Endothelial cell of umbilical vein (primary cell): ENCODE results near the gene RBM17. TPM values are rescaled to one million over a fixed set of nuclear protein-coding genes. Genes with fewer than 3 reads are reported as not detected.

ENCODE experiments used
- BruUV-seq: library from RNA; stranded (reverse); fragments of 400-500 nt; replicated peaks from 2 replicates; lab custom pipeline; 2021; lab: Mats Ljungman, UMichigan
- CTCF ChIA-PET: fragments of 300-600, 350-600 bp; sonication (Branson Sonifier 250); formaldehyde crosslinking; loops from one replicate; lab custom pipeline; 2021; ENCODE audit warnings: antibody characterized with exemption, inconsistent platforms; lab: Charles Lee
- POLR2A ChIA-PET: fragments of 300-600, 350-600 bp; sonication (Branson Sonifier 250); formaldehyde crosslinking; loops from one replicate; lab custom pipeline; 2021; ENCODE audit warnings: antibody characterized with exemption, inconsistent platforms; lab: Charles Lee
- DNase-seq: peaks from one replicate; pipeline ENCODE4 v3.0.0-alpha.2; 2011; ENCODE audit warnings: low read depth, low spot score
- FAIRE-seq: peaks from 2 replicates; lab custom pipeline; 2011; peaks lifted over from hg19 to GRCh38; lab: Jason Lieb, UNC
- H2AFZ ChIP-seq: 2 replicates; pipeline ENCODE4 v1.6.0; 2012; ENCODE audit warnings: low read depth, low read length, control low read depth, inconsistent platforms
- H3K27ac ChIP-seq: 2 replicates; pipeline ENCODE4 v1.5.1; 2011; ENCODE audit warnings: low read depth, mild to moderate bottlenecking, control low read depth, low read length, moderate library complexity; ENCODE audit not compliant: insufficient read depth
- H3K27me3 ChIP-seq, 2 experiments: 2 replicates each; pipeline versions ENCODE4 v1.6.0 to v1.6.1; 2011; ENCODE audit warnings: low read length in 2 of 2, mixed read lengths in 1 of 2; ENCODE audit not compliant: control insufficient read depth in 2 of 2, insufficient read depth in 2 of 2
- H3K36me3 ChIP-seq, 2 experiments: 2 replicates in 1 of 2; 3 replicates in 1 of 2; pipeline ENCODE4 v1.5.1; 2011; ENCODE audit warnings: low read length in 2 of 2, mild to moderate bottlenecking in 1 of 2, moderate library complexity in 1 of 2; ENCODE audit not compliant: control insufficient read depth in 2 of 2, insufficient read depth in 2 of 2; ENCODE audit errors: extremely low read depth in 1 of 2
- H3K4me1 ChIP-seq: 3 replicates; pipeline ENCODE4 v1.5.1; 2011; ENCODE audit warnings: mild to moderate bottlenecking, low read length; ENCODE audit not compliant: control insufficient read depth, insufficient read depth; ENCODE audit errors: extremely low read depth
- H3K4me2 ChIP-seq: 2 replicates; pipeline ENCODE4 v1.6.1; 2011; ENCODE audit warnings: low read length, control low read depth, mixed read lengths; ENCODE audit not compliant: insufficient read depth
- H3K4me3 ChIP-seq, 3 experiments: fragments of 200-600 bp in 1 of 3; sonication (generic), shearing (Covaris generic) in 1 of 3; replicated peaks in 1 of 3; 2 replicates each; pipeline ENCODE4 v1.5.1; 2011 to 2016; ENCODE audit warnings: control low read depth in 3 of 3, low read length in 3 of 3, mild to moderate bottlenecking in 2 of 3, inconsistent platforms in 1 of 3, low read depth in 1 of 3, moderate library complexity in 1 of 3; ENCODE audit not compliant: insufficient read depth in 1 of 3
- H3K79me2 ChIP-seq: 2 replicates; pipeline ENCODE4 v1.6.0; 2012; ENCODE audit warnings: low read length, inconsistent platforms; ENCODE audit not compliant: control insufficient read depth, insufficient read depth
- H3K9ac ChIP-seq: replicated peaks from 2 replicates; pipeline ENCODE3; 2011; ENCODE audit warnings: low read length, control low read depth; ENCODE audit not compliant: insufficient read depth; ENCODE audit errors: extremely low read depth
- H3K9me1 ChIP-seq: replicated peaks from 3 replicates; pipeline ENCODE4 v1.6.0; 2011; ENCODE audit warnings: mild to moderate bottlenecking, low read length; ENCODE audit not compliant: control insufficient read depth, insufficient read depth; ENCODE audit errors: extremely low read depth
- H3K9me3 ChIP-seq: replicated peaks from 2 replicates; pipeline ENCODE4 v1.5.1; 2012; ENCODE audit warnings: low read length, inconsistent platforms; ENCODE audit not compliant: control insufficient read depth, insufficient read depth
- H4K20me1 ChIP-seq: replicated peaks from 2 replicates; pipeline ENCODE3; 2011; ENCODE audit warnings: mild to moderate bottlenecking, low read length; ENCODE audit not compliant: control insufficient read depth, insufficient read depth; ENCODE audit errors: extremely low read depth
- CTCF ChIP-seq, 2 donors: IDR thresholded peaks; 1 replicate in 1 of 2; 2 replicates in 1 of 2; pipeline ENCODE4 v1.5.1; 2011; ENCODE audit warnings: low read length in 2 of 2, mild to moderate bottlenecking in 2 of 2, moderate library complexity in 2 of 2, control low read depth in 1 of 2, inconsistent platforms in 1 of 2, low read depth in 1 of 2; ENCODE audit not compliant: insufficient read depth in 1 of 2; ENCODE audit errors: extremely low read depth in 1 of 2
- FOS ChIP-seq: IDR thresholded peaks from 2 replicates; pipeline ENCODE4 v1.6.1; 2011; ENCODE audit warnings: mild to moderate bottlenecking, low read length, moderate library complexity, borderline replicate concordance; ENCODE audit not compliant: insufficient read depth
- GATA2 ChIP-seq: IDR thresholded peaks from 2 replicates; pipeline ENCODE4 v1.7.0; 2011; ENCODE audit warnings: low read depth, mild to moderate bottlenecking, moderate library complexity, mixed read lengths, low read length; ENCODE audit not compliant: insufficient read length, insufficient read depth
- JUN ChIP-seq: IDR thresholded peaks from 2 replicates; pipeline ENCODE4 v1.6.1; 2011; ENCODE audit warnings: borderline replicate concordance, low read depth; ENCODE audit not compliant: insufficient read length, insufficient read depth
- MAX ChIP-seq: IDR thresholded peaks from 2 replicates; pipeline ENCODE4 v1.6.1; 2011; ENCODE audit not compliant: insufficient read depth, insufficient read length
- MYC ChIP-seq: IDR thresholded peaks from one replicate; pipeline ENCODE4 v1.6.1; 2011; ENCODE audit warnings: mild to moderate bottlenecking, low read depth, low read length
- POLR2A ChIP-seq: IDR thresholded peaks from 2 replicates; pipeline ENCODE4 v1.6.1; 2012; ENCODE audit warnings: low read depth, mild to moderate bottlenecking, control low read depth, low read length
- dilution Hi-C: fragments of 300-500 bp; cut with MboI; formaldehyde crosslinking; loops from one replicate; pipeline ENCODE4 v1.15.0; 2019; ENCODE audit warnings: low sequenced_read_pairs; ENCODE audit not compliant: extremely low pct_ligation_motif_present
- intact Hi-C: fragments of 100-400 bp; cut with micrococcal nuclease; formaldehyde crosslinking; loops from one replicate; pipeline ENCODE4 v1.10.0; 2022
- polyA plus RNA-seq, 4 experiments: library from polyadenylated mRNA; depleted of rRNA in 3 of 4; stranded (reverse) in 3 of 4; unstranded in 1 of 4; fragments of >200 nt; gene quantifications; 2 replicates each; pipeline versions ENCODE4 v1.2.1 to v1.2.3, GENCODE V29; 2011 to 2012; ENCODE audit warnings: missing spikeins in 1 of 4
- total RNA-seq: library from RNA; stranded (reverse); gene quantifications from 2 replicates; pipeline ENCODE4 v1.2.3, GENCODE V29; 2021

Gene RBM17
- total and polyA plus RNA-seq, 2 donors (not counting 3 experiments of a cell fraction or from before 2014, with no cell fraction given), result 23.1 to 148 TPM

GRCh38 chr10:6056411-6057135 lies 32.3 kb upstream of the RBM17 start:
- Histone ChIP-seq H3K4me3 (no peak overlapping the region), H2AFZ (no peak overlapping the region), H3K36me3 (no peaks in the 10 kb centered on the region), H3K27ac (no peak overlapping the region), H3K27me3 (peaks cover 2 to 5% of the 10 kb centered on the region in 2 experiments), H3K9me1 (no peaks in the 10 kb centered on the region), H3K79me2 (no peaks in the 10 kb centered on the region), H3K9ac (no peak overlapping the region), H3K4me1 (peaks cover 9% of the 10 kb centered on the region), H3K9me3 (no peaks in the 10 kb centered on the region), H4K20me1 (no peaks in the 10 kb centered on the region), H3K4me2 (no peak overlapping the region)
- BruUV-seq, result no TSS peak
- FAIRE-seq (no peak), DNase-seq (no peak)
- CTCF ChIA-PET, result no interaction called here
- TF ChIP-seq JUN (no peak), MAX (no peak), POLR2A (no peak), MYC (no peak), FOS (no peak), CTCF (IDR thresholded peaks at IDR 0.05; ENCODE audit: extremely low read depth in 1 of 2, insufficient read depth in 1 of 2, low read depth in 1 of 2, low read length in 2 of 2) (no peak), GATA2 (no peak)
- dilution Hi-C loops, result no loop called here
- POLR2A ChIA-PET, result no interaction called here
- intact Hi-C loops, result no loop called here
